HG03520 (cell line): ENCODE data around the gene NR2F1-AS1.
"Not testable (repeated sequence)": the region's sequence is repeated elsewhere in the genome, so short reads cannot be mapped to it uniquely, and the experiment has no call there.

Experiments
- ATAC-seq: cut with Tn5 transposase; IDR thresholded peaks from one replicate; pipeline ENCODE4 v1.9.1; 2021; ENCODE audit warnings: mild to moderate bottlenecking, moderate library complexity; ENCODE audit not compliant: unreplicated experiment

Gene NR2F1-AS1

DNA sequence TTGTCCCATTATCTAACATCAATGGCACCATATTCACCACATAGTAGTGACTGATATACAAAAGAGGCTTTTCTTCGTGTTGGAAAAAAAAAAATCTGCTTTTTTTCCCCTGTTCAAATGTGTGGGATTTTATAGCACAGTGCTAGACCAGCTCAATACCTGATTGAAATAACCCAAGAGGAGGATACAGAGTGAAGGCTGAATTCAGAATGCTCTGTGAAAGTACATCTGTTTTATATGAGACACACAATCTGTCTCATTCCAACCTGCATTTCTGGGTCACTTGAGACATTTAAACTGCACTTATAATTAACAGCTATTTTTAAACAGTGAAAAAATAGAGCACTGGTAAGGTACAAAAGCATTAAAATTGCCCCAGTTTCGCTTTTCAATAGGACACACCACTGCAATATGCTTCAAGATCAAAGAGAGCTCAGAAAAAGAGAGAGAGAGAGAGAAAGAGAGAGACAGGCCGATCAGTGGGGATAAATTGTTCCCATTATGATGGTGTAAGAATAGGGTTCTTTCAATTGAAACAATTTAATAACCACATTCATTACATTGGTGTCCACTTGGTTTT is 179.3 kb downstream of the NR2F1-AS1 start:
- ATAC-seq: no peak

DNA sequence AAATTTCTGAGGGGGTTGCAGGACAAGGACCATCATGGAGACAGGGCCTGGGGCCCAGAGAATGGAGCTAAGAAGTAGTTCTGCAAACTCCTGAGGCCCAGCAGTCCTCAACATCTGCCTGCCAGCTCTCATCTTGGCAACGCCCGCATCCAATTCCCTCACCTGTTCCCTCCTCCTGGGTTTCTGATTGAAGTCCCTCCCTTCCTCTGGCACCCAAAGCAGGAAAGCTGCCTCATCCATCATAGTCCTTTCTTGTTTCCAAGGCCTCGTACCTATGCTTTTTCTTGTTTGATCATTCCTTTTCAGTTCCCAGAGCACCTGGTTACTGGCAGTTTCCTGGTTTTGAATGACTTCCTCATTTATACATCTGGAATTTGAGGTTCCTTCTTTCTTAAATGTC is 181.3 kb downstream of the NR2F1-AS1 start:
- no peak for ATAC-seq

GRCh38 chr5:93395971-93396379 is 185.0 kb downstream of the NR2F1-AS1 start:
- no peak for ATAC-seq

- ATAC-seq: no peak
Observed at GRCh38 chr5:93395010-93395409, 186.0 kb downstream of the NR2F1-AS1 start.

DNA sequence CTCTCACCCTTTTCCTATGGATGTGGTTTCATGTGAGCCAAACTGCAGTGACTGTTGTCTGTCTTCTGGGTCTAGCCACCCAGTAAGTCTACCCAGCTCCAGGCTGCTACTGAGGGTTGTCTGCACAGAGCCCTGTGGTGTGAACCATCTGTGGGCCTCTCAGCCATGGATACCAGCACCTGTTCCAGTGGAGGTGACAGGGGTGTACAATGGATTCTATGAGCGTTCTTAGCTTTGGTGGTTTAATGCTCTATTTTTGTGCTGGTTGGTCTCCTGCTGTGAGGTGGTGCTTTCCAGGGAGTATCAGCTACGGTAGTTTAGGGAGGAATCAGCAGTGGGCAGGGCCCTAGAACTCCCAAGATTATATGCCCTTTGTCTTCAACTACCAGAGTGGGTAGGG is 186.7 kb downstream of the NR2F1-AS1 start:
- no peak for ATAC-seq

- ATAC-seq: not testable (repeated sequence)
Observed at GRCh38 chr5:93391169-93391568, 189.8 kb downstream of the NR2F1-AS1 start.

GRCh38 chr5:93385655-93386054 is 195.4 kb downstream of the NR2F1-AS1 start:
- no peak for ATAC-seq

DNA sequence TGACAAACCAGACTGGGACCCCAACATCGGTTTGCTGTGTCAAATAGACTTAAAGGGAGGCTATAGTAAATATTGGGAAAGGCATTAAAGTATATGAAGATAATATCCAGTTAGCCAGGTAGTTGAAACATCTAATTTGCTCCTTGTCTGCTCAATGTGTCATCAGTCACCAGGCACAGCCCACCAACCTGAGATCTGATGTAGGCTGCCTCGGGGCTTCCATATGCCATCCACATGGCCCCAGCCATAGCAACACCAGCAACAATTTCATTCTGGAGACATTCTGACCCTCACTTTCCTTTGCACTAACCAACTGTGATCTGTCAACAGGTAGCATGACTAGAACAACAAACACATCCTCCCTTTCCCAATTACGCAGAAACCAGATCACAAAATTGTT is 196.0 kb downstream of the NR2F1-AS1 start:
- no peak for ATAC-seq

GRCh38 chr5:93384026-93384425 is 197.0 kb downstream of the NR2F1-AS1 start:
- no peak for ATAC-seq

GRCh38 chr5:93382188-93382825 is 198.7 kb downstream of the NR2F1-AS1 start:
- ATAC-seq: no peak

DNA sequence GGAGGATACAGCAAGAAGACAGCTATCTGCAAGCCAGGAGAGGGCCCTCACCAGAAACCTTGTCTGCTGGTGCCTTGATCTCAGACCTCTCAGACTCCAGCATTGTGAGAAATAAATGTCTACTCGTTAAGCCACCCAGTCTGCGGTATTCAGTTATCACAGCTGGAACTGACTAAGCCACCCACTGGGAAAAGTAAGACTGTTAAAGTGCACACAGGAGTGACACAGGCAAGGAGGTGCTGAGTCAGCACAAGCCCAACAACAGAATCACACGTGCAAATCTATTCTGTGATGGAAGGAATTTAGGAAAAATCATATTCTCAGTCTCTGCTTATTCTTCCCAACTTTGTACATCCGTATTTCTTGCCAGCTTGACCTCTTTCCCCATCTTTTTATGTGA is 200.0 kb downstream of the NR2F1-AS1 start:
- no peak for ATAC-seq

GRCh38 chr5:93378073-93378472 is 202.9 kb downstream of the NR2F1-AS1 start:
- ATAC-seq: no peak

- no peak for ATAC-seq
Observed at GRCh38 chr5:93371893-93372292, 209.1 kb downstream of the NR2F1-AS1 start.

- no peak for ATAC-seq
Observed at GRCh38 chr5:93364378-93364777, 216.6 kb downstream of the NR2F1-AS1 start.

GRCh38 chr5:93360436-93361088 is 220.5 kb downstream of the NR2F1-AS1 start:
- no peak for ATAC-seq

DNA sequence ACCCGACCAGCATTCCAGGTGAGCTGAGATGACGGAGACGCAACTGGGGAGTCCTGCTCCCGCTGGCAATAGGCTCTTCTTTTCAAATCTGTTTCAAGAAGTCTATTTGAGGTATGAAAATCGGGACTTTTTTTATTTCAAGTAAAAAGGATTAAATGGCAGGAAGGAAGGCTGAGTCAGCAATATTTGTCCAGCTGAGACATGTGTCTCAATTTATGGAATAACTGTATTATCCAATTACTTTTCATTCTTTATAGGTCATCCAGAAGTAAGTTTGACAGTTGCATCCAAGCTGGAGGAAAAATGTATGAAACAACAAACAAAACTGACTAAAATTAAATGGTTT is 221.1 kb downstream of the NR2F1-AS1 start:
- ATAC-seq: no peak
